Activated CD4-positive, alpha-beta T cell treated with anti-CD3 and anti-CD28 coated beads for 36 hours (primary cell): ENCODE results near the gene SLC35A2. TPM values are rescaled to one million over a fixed set of nuclear protein-coding genes. Genes with fewer than 3 reads are reported as not detected.
"Not testable (repeated sequence)": the region's sequence is repeated elsewhere in the genome, so short reads cannot be mapped to it uniquely, and the experiment has no call there.

ENCODE experiments used
- ATAC-seq: fragments of 200-7000 bp; cut with Tn5 transposase; one replicate; pipeline ENCODE4 v1.10.0; 2021; ENCODE audit warnings: mild to moderate bottlenecking, moderate library complexity
- CTCF ChIA-PET: fragments of 350-600 bp; sonication (Branson Sonifier 250); formaldehyde crosslinking; loops from one replicate; lab custom pipeline; 2021; ENCODE audit warnings: antibody characterized with exemption; lab: Charles Lee
- POLR2A ChIA-PET: fragments of 350-600 bp; sonication (Branson Sonifier 250); formaldehyde crosslinking; loops from one replicate; lab custom pipeline; 2021; ENCODE audit warnings: antibody characterized with exemption, inconsistent platforms; lab: Charles Lee
- DNase-seq: peaks from one replicate; pipeline ENCODE4 v3.0.0-alpha.2; 2020
- H3K27ac Mint-ChIP-seq: one replicate; pipeline ENCODE4 v1.8.0; 2021; ENCODE audit warnings: mixed read lengths
- H3K27me3 Mint-ChIP-seq: one replicate; pipeline ENCODE4 v1.8.0; 2021; ENCODE audit warnings: mixed read lengths
- H3K36me3 Mint-ChIP-seq: one replicate; pipeline ENCODE4 v1.8.0; 2021; ENCODE audit warnings: low read depth, mixed read lengths
- H3K4me1 Mint-ChIP-seq: one replicate; pipeline ENCODE4 v1.8.0; 2021; ENCODE audit warnings: mixed read lengths
- H3K4me3 Mint-ChIP-seq: one replicate; pipeline ENCODE4 v1.8.0; 2021; ENCODE audit warnings: mild to moderate bottlenecking, moderate library complexity, mixed read lengths
- H3K9me3 Mint-ChIP-seq: one replicate; pipeline ENCODE4 v1.8.0; 2021; ENCODE audit warnings: low read depth, mixed read lengths
- intact Hi-C, 2 experiments: fragments of 100-400 bp; cut with DNase I in 1 of 2; cut with micrococcal nuclease in 1 of 2; formaldehyde crosslinking; loops; one replicate each; pipeline versions ENCODE4 v1.14.2 to v1.15.1; 2022 to 2024; cut with DNase I, micrococcal nuclease
- total RNA-seq, 2 experiments: library from RNA; stranded (reverse); gene quantifications; one replicate each; pipeline ENCODE4 v1.2.3, GENCODE V29; 2021

The SLC35A2 gene
- total RNA-seq, 2 experiments from 2014 or later = 19.7 to 20.3 TPM

GRCh38 chrX:48893556-48894348 is 17.7 kb downstream of the SLC35A2 start:
- DNase-seq (no peak), ATAC-seq (no peak)
- H3K27me3 Mint-ChIP-seq = no peaks in the 10 kb centered on the region
- H3K4me1 Mint-ChIP-seq = peaks cover 26% of the 10 kb centered on the region
- H3K4me3 Mint-ChIP-seq = no peak overlapping the region
- peaks cover 8% of the 10 kb centered on the region for H3K36me3 Mint-ChIP-seq
- ChIA-PET POLR2A (no interaction called here), CTCF (no interaction called here)
- no peak overlapping the region for H3K27ac Mint-ChIP-seq
- intact Hi-C loops = loop anchor here (5.0 to 10.0 kb wide), 2 partner anchors 51 to 246 kb away; no protein-coding TSS in a partner anchor
- H3K9me3 Mint-ChIP-seq = no peaks in the 10 kb centered on the region

DNA sequence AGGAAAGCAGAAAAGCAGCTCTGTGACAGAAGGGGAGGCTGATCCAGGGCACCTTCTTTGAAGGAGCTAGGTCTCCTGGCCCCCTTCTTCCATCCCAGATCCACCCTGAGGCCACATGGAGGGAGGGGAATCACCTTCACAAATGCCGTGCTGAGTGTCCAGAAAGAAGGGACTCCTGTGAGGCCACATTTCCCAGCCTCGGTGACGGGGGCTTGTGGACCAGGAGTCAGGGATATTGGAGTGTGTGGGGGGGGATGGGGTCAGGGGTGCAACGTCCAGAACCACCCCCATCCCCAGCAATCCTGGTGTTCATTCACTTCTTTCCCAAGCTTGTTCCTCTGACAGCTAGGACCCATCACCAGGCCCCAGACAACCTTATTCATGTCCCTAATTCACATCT is 18.6 kb downstream of the SLC35A2 start:
- Mint-ChIP-seq H3K4me3 (no peak overlapping the region), H3K4me1 (peaks cover 26% of the 10 kb centered on the region), H3K9me3 (no peaks in the 10 kb centered on the region), H3K27ac (no peak overlapping the region), H3K27me3 (no peaks in the 10 kb centered on the region), H3K36me3 (peaks cover 8% of the 10 kb centered on the region)
- intact Hi-C loops = loop anchor here (5.0 to 10.0 kb wide), 2 partner anchors 52 to 246 kb away; no protein-coding TSS in a partner anchor
- POLR2A ChIA-PET = no interaction called here
- DNase-seq (no peak), ATAC-seq (no peak)
- CTCF ChIA-PET = no interaction called here

- peak overlapping the region; percentile 55 for H3K27ac Mint-ChIP-seq
- peak overlapping the region; percentile 79 for H3K4me3 Mint-ChIP-seq
Observed at GRCh38 chrX:48891402-48892288, 19.8 kb downstream of the SLC35A2 start.

DNA sequence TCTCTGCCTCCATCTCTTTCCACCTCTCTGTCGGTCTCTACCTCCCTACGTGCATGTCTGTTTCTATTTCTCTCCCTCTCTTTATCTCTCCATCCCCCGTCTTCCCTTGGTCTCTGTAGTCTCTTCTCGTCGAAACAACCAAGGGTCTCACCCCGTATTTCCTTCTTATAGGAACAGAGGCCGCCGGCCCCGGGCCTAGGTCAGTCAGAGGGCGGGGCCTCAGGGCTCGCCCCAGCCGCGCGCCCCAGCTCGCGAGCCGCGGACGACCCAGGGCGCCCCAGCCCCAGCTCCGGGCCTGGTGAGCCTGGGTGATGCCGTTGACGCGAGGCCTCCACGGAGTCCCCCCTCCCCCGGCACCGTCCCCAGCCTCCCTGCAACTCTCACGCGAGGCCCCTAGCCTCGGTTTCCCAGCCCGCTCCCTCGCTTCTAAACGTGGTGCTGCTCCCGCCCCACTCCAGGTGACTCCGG is 20.5 kb downstream of the SLC35A2 start:
- peaks cover 8% of the 10 kb centered on the region for H3K36me3 Mint-ChIP-seq
- ChIA-PET CTCF (interaction anchor here (0.5 to 1.9 kb wide), 6 partner anchors 21 to 138 kb away, joined by 3 to 8 read pairs (median 3); partner anchors contain the start of gene SLC35A2), POLR2A (interaction anchor here (0.9 to 1.4 kb wide), 4 partner anchors 21 to 68 kb away, joined by 3 to 6 read pairs (median 4); partner anchors contain the start of gene SLC35A2)
- peak; percentile 41 for ATAC-seq
- H3K27ac Mint-ChIP-seq = peak overlapping the region; percentile 88
- H3K4me1 Mint-ChIP-seq = peaks cover 19% of the 10 kb centered on the region
- no peaks in the 10 kb centered on the region for H3K9me3 Mint-ChIP-seq
- intact Hi-C loops = loop anchor here (1.0 to 10.0 kb wide), 9 partner anchors 47 to 244 kb away; partner anchors contain the start of genes GRIPAP1 (in 1 of the 2) and TFE3 (in 1 of the 2)
- peak overlapping the region; percentile 79 for H3K4me3 Mint-ChIP-seq
- no peaks in the 10 kb centered on the region for H3K27me3 Mint-ChIP-seq
- DNase-seq = peak; percentile 37

More at GRCh38 chrX:48891402-48892288, 19.8 kb downstream of the SLC35A2 start:
- DNase-seq = peak; percentile 85
- peak; percentile 92 for ATAC-seq
- Mint-ChIP-seq H3K4me1 (peaks cover 23% of the 10 kb centered on the region), H3K36me3 (peaks cover 8% of the 10 kb centered on the region), H3K9me3 (no peaks in the 10 kb centered on the region), H3K27me3 (no peaks in the 10 kb centered on the region)
- POLR2A ChIA-PET = interaction anchor here (0.7 to 1.4 kb wide), 4 partner anchors 20 to 47 kb away, joined by 3 to 6 read pairs (median 4); partner anchors contain the start of gene SLC35A2
- intact Hi-C loops = loop anchor here (1.0 to 10.0 kb wide), 9 partner anchors 47 to 244 kb away; partner anchors contain the start of genes GRIPAP1 (in 1 of the 2) and TFE3 (in 1 of the 2)
- CTCF ChIA-PET = interaction anchor here (0.5 to 1.9 kb wide), 8 partner anchors 20 to 139 kb away, joined by 3 to 8 read pairs (median 3); partner anchors contain the start of gene SLC35A2

DNA sequence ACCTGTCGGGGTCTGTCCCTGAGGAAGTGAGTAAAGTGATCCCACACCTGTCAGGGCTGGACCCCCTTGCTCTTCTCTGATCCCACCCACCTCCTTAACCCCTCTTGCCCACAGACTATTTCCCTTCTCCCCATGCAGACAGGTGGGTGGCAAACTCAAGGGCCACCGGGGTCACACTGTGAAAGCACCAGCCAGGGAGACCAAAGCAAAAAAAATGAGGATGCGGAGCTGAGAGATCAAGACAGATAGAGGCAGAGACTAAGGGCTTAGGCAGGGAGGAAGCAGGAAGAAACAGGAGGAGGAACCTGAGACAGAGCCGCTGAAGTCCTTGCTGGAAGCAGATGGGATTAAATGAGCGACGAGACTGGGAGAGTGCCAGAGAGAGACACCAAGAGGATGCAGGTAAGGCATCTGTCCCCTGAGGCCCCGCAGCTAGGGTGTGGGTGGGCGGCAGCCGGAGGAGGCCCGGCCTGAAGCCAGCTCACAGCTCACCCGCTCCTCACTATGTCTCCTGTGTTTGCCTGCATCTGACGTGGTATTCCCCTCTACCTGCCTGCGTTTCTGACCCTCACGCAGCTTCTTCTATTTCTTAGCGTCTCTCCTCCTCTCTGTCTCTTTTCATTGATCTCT is 21.0 kb downstream of the SLC35A2 start:
- intact Hi-C loops = loop anchor here (2.0 to 10.0 kb wide), 5 partner anchors 54 to 243 kb away; partner anchors contain the start of gene GRIPAP1 (in 1 of the 2)
- H3K27ac Mint-ChIP-seq = peak overlapping the region; percentile 88

DNA sequence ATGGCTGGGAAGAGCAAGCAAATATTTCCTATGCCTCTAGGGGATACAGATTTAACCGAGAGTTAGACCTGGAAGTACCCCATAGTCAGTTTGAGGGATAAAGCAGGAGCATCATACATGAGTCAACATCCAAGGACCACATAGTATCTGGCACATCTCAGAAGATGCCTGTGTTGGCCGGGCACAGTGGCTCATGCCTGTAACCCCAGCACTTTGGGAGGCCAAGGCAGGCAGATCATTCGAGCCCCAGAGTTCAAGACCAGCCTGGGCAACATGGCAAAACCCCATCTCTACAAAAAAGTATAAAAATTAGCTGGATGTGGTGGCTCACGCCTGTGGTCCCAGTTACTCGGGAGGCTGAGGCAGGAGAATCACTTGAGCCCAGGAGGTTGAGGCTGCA is 24.9 kb downstream of the SLC35A2 start:
- H3K4me1 Mint-ChIP-seq, H3K27ac Mint-ChIP-seq, intact Hi-C loops, H3K36me3 Mint-ChIP-seq, H3K4me3 Mint-ChIP-seq, H3K27me3 Mint-ChIP-seq, ATAC-seq, CTCF ChIA-PET, POLR2A ChIA-PET, H3K9me3 Mint-ChIP-seq, DNase-seq: not testable (repeated sequence)

More for the DNA sequence above, 21.0 kb downstream of the SLC35A2 start:
- Mint-ChIP-seq H3K4me3 (peak overlapping the region; percentile 79), H3K9me3 (no peaks in the 10 kb centered on the region), H3K36me3 (peaks cover 7% of the 10 kb centered on the region), H3K4me1 (peaks cover 17% of the 10 kb centered on the region), H3K27me3 (no peaks in the 10 kb centered on the region)
- DNase-seq = peak; percentile 33
- POLR2A ChIA-PET = interaction anchor here (0.9 kb wide), 1 partner anchor 68 kb away, joined by 3 read pairs; no protein-coding TSS in a partner anchor
- CTCF ChIA-PET = interaction anchor here (0.6 to 1.9 kb wide), 3 partner anchors 56 to 138 kb away, joined by 3 to 8 read pairs (median 6); no protein-coding TSS in a partner anchor
- no peak for ATAC-seq

GRCh38 chrX:48883729-48884128 is 27.7 kb downstream of the SLC35A2 start:
- H3K36me3 Mint-ChIP-seq = no peaks in the 10 kb centered on the region
- no peak for DNase-seq
- no peak for ATAC-seq
- POLR2A ChIA-PET = no interaction called here
- H3K4me3 Mint-ChIP-seq = no peak overlapping the region
- no peaks in the 10 kb centered on the region for H3K27me3 Mint-ChIP-seq
- no peaks in the 10 kb centered on the region for H3K4me1 Mint-ChIP-seq
- intact Hi-C loops = no loop called here
- no peaks in the 10 kb centered on the region for H3K9me3 Mint-ChIP-seq
- CTCF ChIA-PET = no interaction called here
- no peak overlapping the region for H3K27ac Mint-ChIP-seq

- POLR2A ChIA-PET, H3K4me1 Mint-ChIP-seq, H3K36me3 Mint-ChIP-seq, H3K27ac Mint-ChIP-seq, intact Hi-C loops, H3K4me3 Mint-ChIP-seq, ATAC-seq, DNase-seq, H3K9me3 Mint-ChIP-seq, H3K27me3 Mint-ChIP-seq, CTCF ChIA-PET: not testable (repeated sequence)
Observed at GRCh38 chrX:48876944-48877343, 34.5 kb downstream of the SLC35A2 start.

GRCh38 chrX:48872017-48872416 is 39.4 kb downstream of the SLC35A2 start:
- H3K27ac Mint-ChIP-seq, H3K9me3 Mint-ChIP-seq: not testable (repeated sequence)

DNA sequence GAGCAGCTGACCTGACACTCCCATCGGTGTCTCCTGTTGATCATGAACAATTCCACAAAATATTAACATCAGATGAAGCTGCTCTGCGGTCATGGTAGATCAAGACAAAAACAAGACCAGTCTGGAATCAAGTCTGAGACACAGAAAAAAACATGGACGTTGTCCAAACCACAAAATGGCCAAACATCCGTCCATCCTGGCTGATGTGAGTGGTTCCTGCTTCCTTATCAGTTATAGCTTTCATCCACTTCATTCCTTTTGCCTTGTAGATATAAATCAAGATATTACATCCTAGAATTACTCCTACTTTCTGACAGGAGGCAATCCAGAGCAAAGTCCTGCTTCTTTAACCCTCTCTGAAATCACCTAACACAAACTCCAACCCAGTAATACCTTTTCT is 47.2 kb downstream of the SLC35A2 start:
- intact Hi-C loops = no loop called here
- Mint-ChIP-seq H3K4me3 (no peak overlapping the region), H3K27me3 (peaks cover 2% of the 10 kb centered on the region), H3K27ac (no peak overlapping the region), H3K4me1 (no peaks in the 10 kb centered on the region), H3K9me3 (no peaks in the 10 kb centered on the region), H3K36me3 (no peaks in the 10 kb centered on the region)
- ChIA-PET POLR2A (interaction anchor here (0.6 kb wide), 1 partner anchor 137 kb away, joined by 3 read pairs; no protein-coding TSS in a partner anchor), CTCF (no interaction called here)
- DNase-seq (no peak), ATAC-seq (no peak)

More at GRCh38 chrX:48872017-48872416, 39.4 kb downstream of the SLC35A2 start:
- H3K27me3 Mint-ChIP-seq, intact Hi-C loops, POLR2A ChIA-PET, H3K36me3 Mint-ChIP-seq, H3K4me1 Mint-ChIP-seq, CTCF ChIA-PET, H3K4me3 Mint-ChIP-seq, ATAC-seq, DNase-seq: not testable (repeated sequence)
